Nephron progenitor cell (in vitro differentiated cells): ENCODE data around the gene RGS2.

Experiments
- DNase-seq: peaks from one replicate; pipeline ENCODE4 v3.0.0; 2021
- H3K27ac Mint-ChIP-seq: 2 replicates; pipeline ENCODE4 v1.8.0; 2021; ENCODE audit warnings: mild to moderate bottlenecking, moderate library complexity, mixed read lengths
- H3K27me3 Mint-ChIP-seq: 2 replicates; pipeline ENCODE4 v1.8.0; 2021; ENCODE audit warnings: mild to moderate bottlenecking, low read depth, mixed read lengths; ENCODE audit not compliant: poor library complexity
- H3K36me3 Mint-ChIP-seq: 2 replicates; pipeline ENCODE4 v1.8.0; 2021; ENCODE audit warnings: low read depth, mixed read lengths
- H3K4me1 Mint-ChIP-seq: 2 replicates; pipeline ENCODE4 v1.8.0; 2021; ENCODE audit warnings: mixed read lengths
- H3K4me3 Mint-ChIP-seq: 2 replicates; pipeline ENCODE4 v1.8.0; 2021; ENCODE audit warnings: mild to moderate bottlenecking, moderate library complexity, mixed read lengths
- H3K9me3 Mint-ChIP-seq: 2 replicates; pipeline ENCODE4 v1.8.0; 2021; ENCODE audit warnings: mild to moderate bottlenecking, moderate library complexity, mixed read lengths
- CTCF ChIP-seq: fragments of 200-600 bp; sonication (generic); IDR thresholded peaks from 2 replicates; pipeline ENCODE4 v1.5.0; 2021; ENCODE audit warnings: antibody characterized with exemption

The RGS2 gene

GRCh38 chr1:192797891-192798290 lies 10.9 kb upstream of the RGS2 start:
- no peak for DNase-seq
- H3K4me3 Mint-ChIP-seq = no peak overlapping the region
- no peak overlapping the region for H3K27ac Mint-ChIP-seq
- no peak for TF ChIP-seq CTCF
- no peaks in the 10 kb centered on the region for H3K36me3 Mint-ChIP-seq
- H3K4me1 Mint-ChIP-seq = no peaks in the 10 kb centered on the region
- H3K27me3 Mint-ChIP-seq = no peaks in the 10 kb centered on the region
- no peaks in the 10 kb centered on the region for H3K9me3 Mint-ChIP-seq

GRCh38 chr1:192801451-192801850 lies 7.4 kb upstream of the RGS2 start:
- H3K36me3 Mint-ChIP-seq = no peaks in the 10 kb centered on the region
- no peak overlapping the region for H3K27ac Mint-ChIP-seq
- no peak overlapping the region for H3K4me3 Mint-ChIP-seq
- H3K27me3 Mint-ChIP-seq = no peaks in the 10 kb centered on the region
- H3K9me3 Mint-ChIP-seq = no peaks in the 10 kb centered on the region
- H3K4me1 Mint-ChIP-seq = no peaks in the 10 kb centered on the region
- no peak for TF ChIP-seq CTCF
- DNase-seq = no peak

GRCh38 chr1:192802406-192802805 lies 6.4 kb upstream of the RGS2 start:
- Mint-ChIP-seq H3K4me3 (no peak overlapping the region), H3K27ac (no peak overlapping the region)

GRCh38 chr1:192803501-192803900 lies 5.3 kb upstream of the RGS2 start:
- Mint-ChIP-seq H3K4me1 (peaks cover 18% of the 10 kb centered on the region), H3K4me3 (no peak overlapping the region), H3K27me3 (no peaks in the 10 kb centered on the region), H3K36me3 (no peaks in the 10 kb centered on the region), H3K27ac (no peak overlapping the region), H3K9me3 (no peaks in the 10 kb centered on the region)
- DNase-seq = no peak
- no peak for TF ChIP-seq CTCF

More at GRCh38 chr1:192802406-192802805, 6.4 kb upstream of the RGS2 start:
- Mint-ChIP-seq H3K9me3 (no peaks in the 10 kb centered on the region), H3K27me3 (no peaks in the 10 kb centered on the region), H3K4me1 (peaks cover 8% of the 10 kb centered on the region), H3K36me3 (no peaks in the 10 kb centered on the region)
- no peak for TF ChIP-seq CTCF
- DNase-seq = no peak

GRCh38 chr1:192805832-192806323 lies 3.0 kb upstream of the RGS2 start:
- Mint-ChIP-seq H3K27ac (no peak overlapping the region), H3K27me3 (no peaks in the 10 kb centered on the region), H3K9me3 (no peaks in the 10 kb centered on the region), H3K4me3 (no peak overlapping the region), H3K4me1 (peaks cover 36% of the 10 kb centered on the region), H3K36me3 (no peaks in the 10 kb centered on the region)
- TF ChIP-seq CTCF = peak; percentile 52
- no peak for DNase-seq
